T-helper 1 cell (primary cell): ENCODE results near the gene PRR29.

ENCODE experiments used
- DNase-seq, 5 donors: peaks; one replicate each; pipeline ENCODE4 v3.0.0-alpha.2; 2012 to 2020

Gene PRR29

DNA sequence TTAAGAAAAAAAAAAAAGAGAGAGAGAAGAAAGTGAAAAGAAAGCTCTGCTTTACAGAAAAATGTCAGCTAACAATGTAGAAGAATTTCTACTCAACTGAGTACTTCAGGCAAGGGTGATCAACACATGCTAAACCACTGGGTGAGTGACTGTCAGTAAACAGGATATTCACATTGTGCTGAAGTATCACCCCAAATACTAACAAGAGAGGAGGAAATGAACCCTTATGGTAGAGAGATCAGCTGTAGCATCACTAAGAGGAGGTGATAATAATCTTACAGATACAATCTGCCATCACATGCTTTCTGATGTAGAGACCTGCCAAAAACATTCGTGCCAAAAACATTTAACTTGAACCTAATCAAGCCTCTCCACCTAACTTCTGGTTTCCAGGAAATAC lies 53.0 kb downstream of the PRR29 start:
- DNase-seq = peak in 2 of 5 donors; percentile 6 to 86

DNA sequence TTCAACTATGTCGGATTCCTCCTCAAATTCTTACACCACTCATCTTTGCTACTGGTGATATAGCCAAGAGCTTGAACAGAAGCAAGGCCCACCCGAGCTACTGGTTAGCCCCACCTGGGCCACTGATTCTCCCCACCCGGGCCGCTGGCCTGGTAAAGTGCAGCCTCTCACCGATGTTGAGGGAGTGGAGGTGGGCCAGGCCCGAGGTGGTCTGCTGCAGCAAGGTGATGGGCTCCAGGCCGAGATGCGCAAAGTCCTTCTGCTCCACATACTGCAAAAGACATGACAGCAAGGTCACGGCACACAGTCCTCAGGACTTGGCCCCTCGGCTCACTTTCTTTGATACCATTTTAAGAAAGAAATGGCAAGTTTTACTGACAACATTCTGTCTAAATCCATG lies 55.0 kb downstream of the PRR29 start:
- no peak for DNase-seq
